Forelimb muscle (tissue), 1 donor: ENCODE data around the gene RNF225. TPM values are rescaled to one million over a fixed set of nuclear protein-coding genes. Genes with fewer than 3 reads are reported as not detected.
"Not testable (repeated sequence)": the region's sequence is repeated elsewhere in the genome, so short reads cannot be mapped to it uniquely, and the experiment has no call there.

Experiments used
- DNase-seq: peaks from one replicate; pipeline ENCODE4 v3.0.0-alpha.2; 2013; ENCODE audit warnings: low read depth
- polyA plus RNA-seq: library from polyadenylated mRNA; unstranded; fragments of 120-200 nt; gene quantifications from one replicate; pipeline ENCODE4 v1.2.1, GENCODE V29; 2013; ENCODE audit not compliant: insufficient read length

The RNF225 gene
- polyA plus RNA-seq, 1 donor = not detected

GRCh38 chr19:58408152-58409009 is 12.9 kb downstream of the RNF225 start, which contains the start of gene ZNF584:
Gene ZNF584, plus strand, starts transcription at chr19:58408649. Its CDS starts 499 bp downstream, at chr19:58409148.
- peak; percentile 81 for DNase-seq

GRCh38 chr19:58409010-58409790 is 13.7 kb downstream of the RNF225 start:
- DNase-seq = no peak

GRCh38 chr19:58416604-58417003 is 21.1 kb downstream of the RNF225 start:
- no peak for DNase-seq

- no peak for DNase-seq
These were observed 21.6 kb downstream of the RNF225 start for GRCh38 chr19:58417071-58417470.

- no peak for DNase-seq
These were observed 33.2 kb downstream of the RNF225 start for GRCh38 chr19:58428617-58429016.

- no peak for DNase-seq
These were observed 34.3 kb downstream of the RNF225 start for GRCh38 chr19:58429745-58430144.

- no peak for DNase-seq
These were observed 38.8 kb downstream of the RNF225 start for GRCh38 chr19:58434217-58434616.

GRCh38 chr19:58439576-58440554 is 44.4 kb downstream of the RNF225 start, which contains the start of gene ZNF132:
Gene ZNF132, minus strand, starts transcription at chr19:58440153. Its CDS starts 332 bp downstream, at chr19:58439821.
- DNase-seq = peak; percentile 99

GRCh38 chr19:58440556-58440955 is 45.1 kb downstream of the RNF225 start:
- DNase-seq = no peak

- not testable (repeated sequence) for DNase-seq
These were observed 47.5 kb downstream of the RNF225 start for GRCh38 chr19:58442986-58443385.

Other genes with a start within 250 kb of the RNF225 start
- 10.6 TPM for gene ZNF329, start 244.9 kb upstream of the RNF225 start, polyA plus RNA-seq
- gene ZNF274, start 212.6 kb upstream of the RNF225 start, polyA plus RNA-seq = 8.3 TPM
- 14.6 TPM for gene ZNF544, start 166.7 kb upstream of the RNF225 start, polyA plus RNA-seq
- 5.3 TPM for gene ZNF8, start 116.7 kb upstream of the RNF225 start, polyA plus RNA-seq
- gene ERVK3-1, start 90.3 kb upstream of the RNF225 start, polyA plus RNA-seq = 33.6 TPM
- gene ZSCAN22, start 68.7 kb upstream of the RNF225 start, polyA plus RNA-seq = 2.7 TPM
- gene A1BG, start 42.2 kb upstream of the RNF225 start, polyA plus RNA-seq = 3.6 TPM
- gene ZNF497, start 32.9 kb upstream of the RNF225 start, polyA plus RNA-seq = 2.4 TPM
- 1.9 TPM for gene ZNF837, start 14.6 kb upstream of the RNF225 start, polyA plus RNA-seq
- 1,975 TPM for gene RPS5, start 8.4 kb upstream of the RNF225 start, polyA plus RNA-seq
- gene ZNF584, start 13.0 kb downstream of the RNF225 start, polyA plus RNA-seq = 4.4 TPM
- gene ZNF132, start 44.5 kb downstream of the RNF225 start, polyA plus RNA-seq = 3.8 TPM
- 3.3 TPM for gene ZNF324B, start 56.0 kb downstream of the RNF225 start, polyA plus RNA-seq
- gene ZNF324, start 71.4 kb downstream of the RNF225 start, polyA plus RNA-seq = 5.2 TPM
- 7.0 TPM for gene ZNF446, start 80.7 kb downstream of the RNF225 start, polyA plus RNA-seq
- 3.6 TPM for gene SLC27A5, start 116.3 kb downstream of the RNF225 start, polyA plus RNA-seq
- 8.5 TPM for gene ZBTB45, start 124.2 kb downstream of the RNF225 start, polyA plus RNA-seq
- 322 TPM for gene TRIM28, start 148.4 kb downstream of the RNF225 start, polyA plus RNA-seq
- gene CHMP2A, start 159.4 kb downstream of the RNF225 start, polyA plus RNA-seq = 76.0 TPM
- gene UBE2M, start 163.0 kb downstream of the RNF225 start, polyA plus RNA-seq = 61.8 TPM
- gene MZF1, start 177.7 kb downstream of the RNF225 start, polyA plus RNA-seq = 17.2 TPM